AG04449 (cell line): ENCODE data around the gene MXRA8.

Source experiments
- CTCF ChIA-PET: fragments of 350-600 bp; formaldehyde crosslinking; extraction: SDS; loops from one replicate; lab custom pipeline; 2021; ENCODE audit warnings: antibody characterized with exemption; lab: Yijun Ruan, JAX
- POLR2A ChIA-PET: fragments of 400-600, 350-600 bp; formaldehyde crosslinking; extraction: SDS; loops from one replicate; lab custom pipeline; 2020; ENCODE audit warnings: antibody characterized with exemption, inconsistent platforms; lab: Yijun Ruan, JAX
- DNase-seq: peaks from one replicate; pipeline ENCODE4 v3.0.0-alpha.2; 2010; ENCODE audit warnings: low read depth, low spot score
- H3K4me3 ChIP-seq: 2 replicates; pipeline ENCODE4 v1.5.1; 2011; ENCODE audit warnings: low read depth, mild to moderate bottlenecking, control low read depth, low read length
- CTCF ChIP-seq: IDR thresholded peaks from one replicate; pipeline ENCODE4 v1.5.1; 2011; ENCODE audit warnings: mild to moderate bottlenecking, moderate library complexity, low read length, control low read depth, inconsistent platforms; ENCODE audit not compliant: insufficient read depth; ENCODE audit errors: missing control alignments

The MXRA8 gene

GRCh38 chr1:1329304-1330210 lies 28.8 kb downstream of the MXRA8 start:
- no peak for DNase-seq
- no peak for TF ChIP-seq CTCF
- H3K4me3 ChIP-seq = no peak overlapping the region
- ChIA-PET POLR2A (interaction anchor here (1.3 kb wide), 1 partner anchor 10 kb away, joined by 3 read pairs; no protein-coding TSS in a partner anchor), CTCF (interaction anchor here (1.1 kb wide), 1 partner anchor 45 kb away, joined by 3 read pairs; no protein-coding TSS in a partner anchor)

DNA sequence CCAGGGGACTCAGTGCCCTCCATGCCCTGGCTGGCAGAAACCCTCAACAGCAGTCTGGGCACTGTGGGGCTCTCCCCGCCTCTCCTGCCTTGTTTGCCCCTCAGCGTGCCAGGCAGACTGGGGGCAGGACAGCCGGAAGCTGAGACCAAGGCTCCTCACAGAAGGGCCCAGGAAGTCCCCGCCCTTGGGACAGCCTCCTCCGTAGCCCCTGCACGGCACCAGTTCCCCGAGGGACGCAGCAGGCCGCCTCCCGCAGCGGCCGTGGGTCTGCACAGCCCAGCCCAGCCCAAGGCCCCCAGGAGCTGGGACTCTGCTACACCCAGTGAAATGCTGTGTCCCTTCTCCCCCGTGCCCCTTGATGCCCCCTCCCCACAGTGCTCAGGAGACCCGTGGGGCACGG lies 30.1 kb downstream of the MXRA8 start:
- no peak for TF ChIP-seq CTCF
- no peak overlapping the region for H3K4me3 ChIP-seq
- ChIA-PET CTCF (no interaction called here), POLR2A (no interaction called here)
- DNase-seq = no peak

DNA sequence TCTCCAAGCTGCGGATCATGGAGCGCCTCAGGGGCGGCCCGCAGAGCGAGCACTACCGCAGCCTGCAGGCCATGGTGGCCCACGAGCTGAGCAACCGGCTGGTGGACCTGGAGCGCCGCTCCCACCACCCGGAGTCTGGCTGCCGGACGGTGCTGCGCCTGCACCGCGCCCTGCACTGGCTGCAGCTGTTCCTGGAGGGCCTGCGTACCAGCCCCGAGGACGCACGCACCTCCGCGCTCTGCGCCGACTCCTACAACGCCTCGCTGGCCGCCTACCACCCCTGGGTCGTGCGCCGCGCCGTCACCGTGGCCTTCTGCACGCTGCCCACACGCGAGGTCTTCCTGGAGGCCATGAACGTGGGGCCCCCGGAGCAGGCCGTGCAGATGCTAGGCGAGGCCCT lies 31.1 kb downstream of the MXRA8 start:
- no peak for DNase-seq
- POLR2A ChIA-PET = no interaction called here
- no peak for TF ChIP-seq CTCF
- CTCF ChIA-PET = interaction anchor here (2.7 kb wide), 1 partner anchor 45 kb away, joined by 12 read pairs; no protein-coding TSS in a partner anchor
- no peak overlapping the region for H3K4me3 ChIP-seq

GRCh38 chr1:1326075-1326605 lies 32.2 kb downstream of the MXRA8 start:
- H3K4me3 ChIP-seq = peak overlapping the region; percentile 23
- ChIA-PET CTCF (interaction anchor here (0.8 to 2.7 kb wide), 4 partner anchors 8 to 46 kb away, joined by 3 to 12 read pairs (median 4); no protein-coding TSS in a partner anchor), POLR2A (no interaction called here)
- no peak for DNase-seq
- TF ChIP-seq CTCF = no peak

DNA sequence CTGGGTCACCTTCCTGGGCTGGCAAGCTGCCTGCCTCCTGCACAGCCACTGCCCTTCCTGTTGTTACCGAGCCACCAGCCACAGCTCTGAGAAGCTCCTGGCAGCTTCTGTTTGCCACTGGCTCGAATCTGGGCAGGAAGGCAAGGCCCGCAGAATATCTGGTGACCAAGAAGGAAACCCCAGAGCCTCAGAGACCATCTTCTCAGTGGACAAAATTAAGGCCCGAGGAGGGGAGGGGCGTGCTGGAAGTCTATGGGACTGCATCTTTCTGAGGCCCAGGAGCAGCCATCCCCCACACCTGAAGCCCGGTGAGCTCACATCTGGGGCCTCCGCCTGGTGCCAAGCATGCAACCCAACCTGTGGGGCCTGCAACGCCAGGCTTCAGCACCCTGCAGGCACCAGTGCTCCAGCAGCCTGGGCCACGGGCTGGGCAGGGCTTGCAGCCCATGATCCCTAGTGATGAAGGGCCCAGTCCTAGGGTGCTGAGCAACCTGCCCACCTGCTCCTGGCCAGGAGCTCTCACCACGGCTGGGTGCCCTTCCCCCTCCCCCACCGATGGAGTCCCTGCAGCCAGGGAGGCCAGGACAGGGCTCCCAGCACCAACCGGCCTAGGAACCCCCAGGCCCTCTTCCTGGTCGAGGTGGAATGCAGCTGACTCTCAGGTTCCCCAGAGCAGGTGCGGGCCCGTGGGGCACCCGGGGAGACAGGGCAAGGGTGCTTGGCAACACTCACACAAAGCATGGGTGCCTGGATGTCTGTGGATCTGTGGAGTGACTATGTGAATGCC lies 32.9 kb downstream of the MXRA8 start:
- POLR2A ChIA-PET = no interaction called here
- CTCF ChIA-PET = interaction anchor here (0.8 to 2.7 kb wide), 4 partner anchors 9 to 47 kb away, joined by 3 to 12 read pairs (median 4); no protein-coding TSS in a partner anchor
- no peak for DNase-seq
- no peak for TF ChIP-seq CTCF
- H3K4me3 ChIP-seq = peak overlapping the region; percentile 86
